ENCODE results near the gene UBE2G2. TPM values are rescaled to one million over a fixed set of nuclear protein-coding genes. Genes with fewer than 3 reads are reported as not detected.

UBE2G2 gene
- total and polyA plus RNA-seq, 2 of the 4 experiments (the other 2 are of a cell fraction): 65.4 to 91.7 TPM

DNA sequence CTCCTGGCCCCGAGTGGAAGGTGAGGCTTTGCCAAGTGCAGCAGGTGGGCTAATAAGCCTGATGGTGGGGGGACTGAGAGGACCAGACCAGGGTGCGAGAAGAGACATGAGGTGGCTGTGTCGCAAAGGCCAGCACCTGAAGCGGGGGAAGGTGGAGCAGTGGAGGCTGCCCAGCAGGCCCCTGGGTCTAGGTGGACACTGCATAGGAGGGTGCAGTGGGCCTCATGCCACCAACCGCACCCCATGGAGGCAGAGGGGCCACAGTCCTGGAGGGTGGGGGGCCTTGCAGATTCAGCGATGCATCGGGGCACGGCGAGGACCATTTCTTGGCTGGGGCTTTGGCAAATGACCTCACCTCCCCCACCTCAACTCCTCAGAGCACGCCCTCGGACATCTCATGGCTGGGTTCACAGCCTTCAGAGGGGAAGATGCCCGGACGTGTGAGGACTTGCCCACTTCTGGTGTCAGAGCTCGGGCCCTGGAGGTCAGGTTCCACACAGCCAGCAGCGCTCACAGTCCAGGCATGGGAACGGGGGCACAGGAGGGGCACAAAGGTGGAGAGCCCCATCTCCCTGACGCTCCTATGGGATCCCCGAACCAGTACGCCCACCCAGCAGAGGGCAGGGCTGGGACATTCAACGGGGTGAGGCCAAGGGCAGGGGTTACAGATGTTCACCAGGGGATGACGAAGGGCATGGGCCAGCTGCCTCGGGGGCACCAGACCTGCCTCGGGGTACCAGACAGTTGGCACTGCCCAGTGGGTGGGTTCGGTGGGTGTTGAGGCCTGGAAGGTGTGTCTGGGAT, 35.4 kb downstream of the UBE2G2 start:
- no TSS peak for BruUV-seq (replicated peaks)
- in situ Hi-C loops (cut with MboI; ENCODE audit: low sequenced_read_pairs) (no loop called here), intact Hi-C loops (cut with micrococcal nuclease) (no loop called here), dilution Hi-C loops (cut with HindIII; ENCODE audit: low sequenced_read_pairs, unreplicated experiment) (no loop called here)
- POLR2A ChIA-PET (ENCODE audit: unreplicated experiment): no interaction called here
- Histone ChIP-seq H2AK5ac (ENCODE audit: low read depth, low read length) (no peak overlapping the region), H3K4ac (ENCODE audit: low read depth, low read length) (no peak overlapping the region), H3K36me3 (ENCODE audit: control insufficient read depth, insufficient read depth, low read length) (peaks cover 11% of the 10 kb centered on the region), H2BK15ac (ENCODE audit: low read depth, low read length) (no peak overlapping the region), H2BK120ac (ENCODE audit: low read depth, low read length) (no peak overlapping the region), H3K56ac (ENCODE audit: extremely low read depth, insufficient read depth, low read length) (no peak overlapping the region), H2BK5ac (ENCODE audit: low read depth, low read length, poor library complexity, severe bottlenecking) (peak overlapping the region; percentile 18), H2AFZ (replicated peaks; ENCODE audit: low read length, poor library complexity) (peak overlapping the region; percentile 14), H3K9ac (ENCODE audit: low read depth, low read length) (no peak overlapping the region), H4K8ac (ENCODE audit: low read depth in 2 of 2, low read length in 2 of 2) (0 out of 4 replicates have a peak overlapping the region, but pooled peaks of 1 of the 2 experiments have one; percentile 16), H3K4me2 (ENCODE audit: low read depth, low read length) (no peak overlapping the region), H2BK20ac (ENCODE audit: low read depth, low read length) (no peak overlapping the region), H3K27ac (ENCODE audit: insufficient read depth, low read length) (no peak overlapping the region), H3K9me3 (ENCODE audit: control insufficient read depth, insufficient read depth, low read length) (no peaks in the 10 kb centered on the region), H3K9me1 (ENCODE audit: insufficient read depth, low read length) (no peaks in the 10 kb centered on the region), H3K27me3 (ENCODE audit: control insufficient read depth, insufficient read depth, low read length) (no peaks in the 10 kb centered on the region), H3K79me1 (ENCODE audit: low read depth in 1 of 2, low read length in 2 of 2) (no peaks in the 10 kb centered on the region), H4K20me1 (ENCODE audit: insufficient read depth, low read length) (no peaks in the 10 kb centered on the region; the same call in 1 of the 2 replicates), H3K14ac (replicated peaks; ENCODE audit: low read depth, low read length) (no peak overlapping the region), H3K18ac (ENCODE audit: low read depth, low read length) (no peak overlapping the region), H4K5ac (ENCODE audit: low read depth, low read length) (no peak overlapping the region), H2AK9ac (replicated peaks; ENCODE audit: low read depth, low read length, poor library complexity) (peak overlapping the region; percentile 23), H4K91ac (ENCODE audit: insufficient read depth, low read depth, low read length) (no peak overlapping the region), H3K23ac (ENCODE audit: low read depth, low read length) (no peak overlapping the region), H3K4me3 (ENCODE audit: insufficient read depth, low read depth, low read length) (no peak overlapping the region), H3K4me1 (ENCODE audit: control insufficient read depth, insufficient read depth, low read length) (no peaks in the 10 kb centered on the region)
- TF ChIP-seq NFE2L2 (IDR thresholded peaks at IDR 0.05; ENCODE audit: low read depth, low read length) (no peak), FOS (IDR thresholded peaks at IDR 0.05; ENCODE audit: low read depth, low read length) (no peak), CHD1 (IDR thresholded peaks at IDR 0.05; ENCODE audit: low read depth, low read length) (no peak), RCOR1 (IDR thresholded peaks at IDR 0.05; ENCODE audit: insufficient replicate concordance, low read length) (no peak), CEBPB (IDR thresholded peaks at IDR 0.05; ENCODE audit: low read depth, low read length) (no peak), MAZ (IDR thresholded peaks at IDR 0.05; ENCODE audit: borderline replicate concordance, low read depth, low read length) (no peak), MXI1 (IDR thresholded peaks at IDR 0.05; ENCODE audit: borderline replicate concordance, low read depth, low read length) (no peak), SMC3 (IDR thresholded peaks at IDR 0.05; ENCODE audit: low read depth, low read length) (no peak), USF2 (IDR thresholded peaks at IDR 0.05; ENCODE audit: low read depth, low read length) (no peak), RAD21 (IDR thresholded peaks at IDR 0.05; ENCODE audit: low read length) (no peak), RFX5 (IDR thresholded peaks at IDR 0.05; ENCODE audit: low read depth, low read length) (no peak)
- TF ChIP-seq, protein P1, sequence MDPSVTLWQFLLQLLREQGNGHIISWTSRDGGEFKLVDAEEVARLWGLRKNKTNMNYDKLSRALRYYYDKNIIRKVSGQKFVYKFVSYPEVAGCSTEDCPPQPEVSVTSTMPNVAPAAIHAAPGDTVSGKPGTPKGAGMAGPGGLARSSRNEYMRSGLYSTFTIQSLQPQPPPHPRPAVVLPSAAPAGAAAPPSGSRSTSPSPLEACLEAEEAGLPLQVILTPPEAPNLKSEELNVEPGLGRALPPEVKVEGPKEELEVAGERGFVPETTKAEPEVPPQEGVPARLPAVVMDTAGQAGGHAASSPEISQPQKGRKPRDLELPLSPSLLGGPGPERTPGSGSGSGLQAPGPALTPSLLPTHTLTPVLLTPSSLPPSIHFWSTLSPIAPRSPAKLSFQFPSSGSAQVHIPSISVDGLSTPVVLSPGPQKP (IDR thresholded peaks at IDR 0.05; ENCODE audit: borderline replicate concordance, low read depth, low read length): no peak
- 92% methylated on average over 8 of the region's 24 CpGs; no CpG with 5 or more reads in 1 of the 2 experiments for WGBS, 2 experiments (ENCODE audit: extremely low coverage in 2 of 2, insufficient read length in 1 of 2)
- CTCF ChIA-PET: no interaction called here
- ATAC-seq (ENCODE audit: low read depth): no peak
- DNase-seq: no peak
